HG02642 (cell line): ENCODE data around the gene MPV17L2.

Source experiments
- ATAC-seq: cut with Tn5 transposase; IDR thresholded peaks from one replicate; pipeline ENCODE4 v1.9.1; 2021; ENCODE audit warnings: mild to moderate bottlenecking; ENCODE audit not compliant: unreplicated experiment, poor library complexity

MPV17L2 gene

DNA sequence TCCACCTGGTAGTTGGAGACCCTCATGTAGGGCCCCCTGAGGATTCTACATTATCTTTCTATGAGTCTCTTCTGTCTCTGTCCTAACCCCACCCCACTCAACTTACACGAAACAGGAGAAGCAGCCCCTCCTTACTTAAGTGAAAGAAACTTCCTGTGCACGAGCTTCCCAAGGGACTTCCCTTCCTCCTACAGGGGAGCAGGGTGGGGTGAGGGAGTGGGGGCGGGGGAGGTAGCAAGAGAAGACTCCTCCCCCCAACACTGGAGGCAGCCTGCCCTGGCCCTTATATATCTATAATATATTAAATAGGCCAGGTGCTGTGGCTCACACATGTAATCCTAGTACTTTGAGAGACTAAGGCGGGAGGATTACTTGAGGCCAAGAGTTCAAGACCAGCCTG, 38.8 kb downstream of the MPV17L2 start:
- no peak for ATAC-seq

GRCh38 chr19:18232540-18233223, 39.7 kb downstream of the MPV17L2 start:
- no peak for ATAC-seq

- no peak for ATAC-seq
These were observed 40.3 kb downstream of the MPV17L2 start for GRCh38 chr19:18233224-18233825.

- no peak for ATAC-seq
These were observed 41.2 kb downstream of the MPV17L2 start for GRCh38 chr19:18234194-18234593.

GRCh38 chr19:18239303-18239702, 46.3 kb downstream of the MPV17L2 start:
- no peak for ATAC-seq

GRCh38 chr19:18245297-18245696, 52.3 kb downstream of the MPV17L2 start:
- ATAC-seq, result no peak
